GM21529 (cell line): ENCODE results near the gene SRSF3.
"Not testable (repeated sequence)": the region's sequence is repeated elsewhere in the genome, so short reads cannot be mapped to it uniquely, and the experiment has no call there.

Experiments
- ATAC-seq: cut with Tn5 transposase; IDR thresholded peaks from one replicate; pipeline ENCODE4 v1.9.1; 2021; ENCODE audit not compliant: unreplicated experiment

SRSF3 gene

GRCh38 chr6:36594029-36594815 is at the start of gene SRSF3:
Gene SRSF3, plus strand, starts transcription at chr6:36594362. Its CDS starts 2,401 bp downstream, at chr6:36596763.
- peak; percentile 80 for ATAC-seq

- no peak for ATAC-seq
These were observed 48.3 kb upstream of the SRSF3 start for GRCh38 chr6:36545767-36546307.

- no peak for ATAC-seq
These were observed 47.7 kb upstream of the SRSF3 start for GRCh38 chr6:36546308-36546919.

- peak; percentile 81 for ATAC-seq
These were observed 47.1 kb upstream of the SRSF3 start, which contains the start of gene STK38 for GRCh38 chr6:36546920-36547645. Gene STK38, minus strand, starts transcription at chr6:36547479. Its CDS starts 7,277 bp downstream, at chr6:36540202.

- ATAC-seq = no peak
These were observed 46.3 kb upstream of the SRSF3 start for GRCh38 chr6:36547646-36548400.

- no peak for ATAC-seq
These were observed 45.8 kb upstream of the SRSF3 start for GRCh38 chr6:36548401-36548743.

GRCh38 chr6:36550473-36551000 is 43.6 kb upstream of the SRSF3 start:
- no peak for ATAC-seq

- no peak for ATAC-seq
These were observed 38.4 kb upstream of the SRSF3 start for GRCh38 chr6:36555750-36556252.

- ATAC-seq = no peak
These were observed 37.9 kb upstream of the SRSF3 start for GRCh38 chr6:36556281-36556680.

- ATAC-seq = no peak
These were observed 35.0 kb upstream of the SRSF3 start for GRCh38 chr6:36559011-36559793.

- ATAC-seq = no peak
These were observed 33.3 kb upstream of the SRSF3 start for GRCh38 chr6:36560822-36561221.

- no peak for ATAC-seq
These were observed 30.8 kb upstream of the SRSF3 start for GRCh38 chr6:36563237-36563927.

- no peak for ATAC-seq
These were observed 30.3 kb upstream of the SRSF3 start for GRCh38 chr6:36563928-36564284.

GRCh38 chr6:36566418-36566905 is 27.7 kb upstream of the SRSF3 start:
- ATAC-seq = no peak

- ATAC-seq = no peak
These were observed 23.9 kb upstream of the SRSF3 start for GRCh38 chr6:36570264-36570663.

GRCh38 chr6:36571122-36572043 is 22.8 kb upstream of the SRSF3 start:
- no peak for ATAC-seq

GRCh38 chr6:36572353-36573311 is 21.5 kb upstream of the SRSF3 start:
- ATAC-seq = not testable (repeated sequence)
